GM20431 (cell line): Measurements from ENCODE around the gene RFTN1.

Experiments used
- in situ Hi-C: fragments of 300-500 bp; cut with MseI, MboI; formaldehyde crosslinking; loops from one replicate; pipeline ENCODE4 v1.15.0; 2020; ENCODE audit warnings: low sequenced_read_pairs; ENCODE audit not compliant: unreplicated experiment

The RFTN1 gene

GRCh38 chr3:16533928-16534574, 20.6 kb upstream of the RFTN1 start:
- in situ Hi-C loops = no loop called here

GRCh38 chr3:16529264-16529663, 15.8 kb upstream of the RFTN1 start:
- in situ Hi-C loops = no loop called here

GRCh38 chr3:16528581-16528993, 15.1 kb upstream of the RFTN1 start:
- in situ Hi-C loops = no loop called here

GRCh38 chr3:16528106-16528505, 14.6 kb upstream of the RFTN1 start:
- in situ Hi-C loops = no loop called here

- in situ Hi-C loops = no loop called here
Measured at GRCh38 chr3:16524196-16524595, 10.7 kb upstream of the RFTN1 start.

- in situ Hi-C loops = no loop called here
Measured at GRCh38 chr3:16523778-16524177, 10.3 kb upstream of the RFTN1 start.

- in situ Hi-C loops = no loop called here
Measured at GRCh38 chr3:16522834-16523233, 9.3 kb upstream of the RFTN1 start.

- in situ Hi-C loops = no loop called here
Measured at GRCh38 chr3:16520970-16521881, 7.7 kb upstream of the RFTN1 start.

GRCh38 chr3:16520241-16520969, 6.9 kb upstream of the RFTN1 start:
- in situ Hi-C loops = no loop called here

- in situ Hi-C loops = no loop called here
Measured at GRCh38 chr3:16516695-16517481, 3.4 kb upstream of the RFTN1 start.

- in situ Hi-C loops = no loop called here
Measured at GRCh38 chr3:16515885-16516420, 2.5 kb upstream of the RFTN1 start.

GRCh38 chr3:16514755-16515353, 1.4 kb upstream of the RFTN1 start:
- in situ Hi-C loops = no loop called here

GRCh38 chr3:16514021-16514700, 662 bp upstream of the RFTN1 start:
- in situ Hi-C loops = no loop called here

- in situ Hi-C loops = no loop called here
Measured at GRCh38 chr3:16512435-16513140, 911 bp downstream of the RFTN1 start.

- in situ Hi-C loops = no loop called here
Measured at GRCh38 chr3:16511681-16512434, 1.6 kb downstream of the RFTN1 start.

GRCh38 chr3:16510620-16511319, 2.7 kb downstream of the RFTN1 start:
- in situ Hi-C loops = no loop called here
